IPS DF 6.9 (cell line): ENCODE results near the gene CDKN1B.
"Not testable (repeated sequence)": the region's sequence is repeated elsewhere in the genome, so short reads cannot be mapped to it uniquely, and the experiment has no call there.

ENCODE experiments used
- DNase-seq: peaks from one replicate; pipeline ENCODE4 v3.0.0-alpha.2; 2013; ENCODE audit warnings: low read depth, low spot score
- H3K27ac ChIP-seq: one replicate; pipeline ENCODE4 v1.5.1; 2013; ENCODE audit warnings: low read length, control low read depth
- H3K27me3 ChIP-seq: 2 replicates; pipeline ENCODE4 v1.6.1; 2013; ENCODE audit warnings: mild to moderate bottlenecking, low read length; ENCODE audit not compliant: control insufficient read depth, insufficient read depth
- H3K36me3 ChIP-seq: 2 replicates; pipeline ENCODE4 v1.6.1; 2013; ENCODE audit warnings: low read length; ENCODE audit not compliant: control insufficient read depth, insufficient read depth
- H3K4me1 ChIP-seq: 2 replicates; pipeline ENCODE4 v1.6.1; 2013; ENCODE audit warnings: low read length; ENCODE audit not compliant: control insufficient read depth, insufficient read depth
- H3K4me3 ChIP-seq: 2 replicates; pipeline ENCODE4 v1.5.1; 2013; ENCODE audit warnings: mild to moderate bottlenecking, low read length
- H3K9me3 ChIP-seq: 2 replicates; pipeline ENCODE4 v1.6.1; 2013; ENCODE audit warnings: low read length, inconsistent platforms; ENCODE audit not compliant: control insufficient read depth, insufficient read depth
- WGBS: extraction: QIAGEN DNeasy Blood & Tissue Kit; methylation state at CpG from one replicate; pipeline ENCODE4 v1.1.7; 2013; ENCODE audit warnings: mixed read lengths, missing lambda C conversion rate; ENCODE audit not compliant: insufficient read length, insufficient coverage; 5-methylcytosine and 5-hydroxymethylcytosine counted together

The CDKN1B gene

GRCh38 chr12:12734054-12734453 is 16.9 kb downstream of the CDKN1B start:
- H3K27ac ChIP-seq: no peak overlapping the region
- DNase-seq: no peak
- no peak overlapping the region for H3K4me3 ChIP-seq

GRCh38 chr12:12734561-12735071 is 17.4 kb downstream of the CDKN1B start:
- Histone ChIP-seq H3K9me3 (no peaks in the 10 kb centered on the region), H3K4me1 (no peaks in the 10 kb centered on the region), H3K27me3 (no peaks in the 10 kb centered on the region), H3K36me3 (no peaks in the 10 kb centered on the region), H3K4me3 (no peak overlapping the region), H3K27ac (no peak overlapping the region)
- DNase-seq: no peak
- WGBS: no CpG with 5 or more reads among the region's 8 CpGs

More at GRCh38 chr12:12734054-12734453, 16.9 kb downstream of the CDKN1B start:
- Histone ChIP-seq H3K27me3 (no peaks in the 10 kb centered on the region), H3K36me3 (no peaks in the 10 kb centered on the region), H3K4me1 (no peaks in the 10 kb centered on the region), H3K9me3 (no peaks in the 10 kb centered on the region)
- no CpG with 5 or more reads among the region's 2 CpGs for WGBS

GRCh38 chr12:12735301-12735700 is 18.1 kb downstream of the CDKN1B start:
- H3K4me1 ChIP-seq: no peaks in the 10 kb centered on the region
- DNase-seq: no peak
- H3K9me3 ChIP-seq: no peaks in the 10 kb centered on the region
- H3K27ac ChIP-seq: no peak overlapping the region
- H3K27me3 ChIP-seq: no peaks in the 10 kb centered on the region
- no peak overlapping the region for H3K4me3 ChIP-seq
- WGBS: no CpG with 5 or more reads among the region's 1 CpG
- no peaks in the 10 kb centered on the region for H3K36me3 ChIP-seq

- H3K27me3 ChIP-seq: no peaks in the 10 kb centered on the region
- no peak for DNase-seq
- H3K4me1 ChIP-seq: no peaks in the 10 kb centered on the region
- H3K36me3 ChIP-seq: no peaks in the 10 kb centered on the region
- WGBS: no CpG with 5 or more reads among the region's 9 CpGs
- no peaks in the 10 kb centered on the region for H3K9me3 ChIP-seq
- no peak overlapping the region for H3K27ac ChIP-seq
- H3K4me3 ChIP-seq: no peak overlapping the region
Observed at GRCh38 chr12:12736759-12737676, 19.9 kb downstream of the CDKN1B start.

GRCh38 chr12:12738152-12738551 is 21.0 kb downstream of the CDKN1B start:
- not testable (repeated sequence) for H3K36me3 ChIP-seq, H3K27ac ChIP-seq, H3K4me1 ChIP-seq, H3K4me3 ChIP-seq, DNase-seq, H3K9me3 ChIP-seq, H3K27me3 ChIP-seq
- no CpG with 5 or more reads among the region's 2 CpGs for WGBS

GRCh38 chr12:12741660-12742059 is 24.5 kb downstream of the CDKN1B start:
- Histone ChIP-seq H3K9me3 (no peaks in the 10 kb centered on the region), H3K36me3 (no peaks in the 10 kb centered on the region), H3K27ac (no peak overlapping the region), H3K4me1 (no peaks in the 10 kb centered on the region), H3K4me3 (no peak overlapping the region), H3K27me3 (no peaks in the 10 kb centered on the region)
- WGBS: no CpG with 5 or more reads among the region's 3 CpGs
- DNase-seq: no peak

- DNase-seq: no peak
- Histone ChIP-seq H3K27me3 (no peaks in the 10 kb centered on the region), H3K4me3 (no peak overlapping the region), H3K27ac (no peak overlapping the region), H3K4me1 (no peaks in the 10 kb centered on the region), H3K36me3 (no peaks in the 10 kb centered on the region), H3K9me3 (no peaks in the 10 kb centered on the region)
- WGBS: no CpG with 5 or more reads among the region's 8 CpGs
Observed at GRCh38 chr12:12744546-12745305, 27.6 kb downstream of the CDKN1B start.

GRCh38 chr12:12745576-12746211 is 28.5 kb downstream of the CDKN1B start:
- no peaks in the 10 kb centered on the region for H3K36me3 ChIP-seq

GRCh38 chr12:12747278-12747677 is 30.1 kb downstream of the CDKN1B start:
- no peaks in the 10 kb centered on the region for H3K36me3 ChIP-seq
- H3K27ac ChIP-seq: no peak overlapping the region
- no peak for DNase-seq
- no CpG with 5 or more reads among the region's 3 CpGs for WGBS
- no peaks in the 10 kb centered on the region for H3K27me3 ChIP-seq
- no peaks in the 10 kb centered on the region for H3K9me3 ChIP-seq
- no peak overlapping the region for H3K4me3 ChIP-seq
- no peaks in the 10 kb centered on the region for H3K4me1 ChIP-seq

More at GRCh38 chr12:12745576-12746211, 28.5 kb downstream of the CDKN1B start:
- DNase-seq: no peak
- Histone ChIP-seq H3K4me3 (no peak overlapping the region), H3K4me1 (no peaks in the 10 kb centered on the region), H3K27me3 (no peaks in the 10 kb centered on the region), H3K27ac (no peak overlapping the region), H3K9me3 (no peaks in the 10 kb centered on the region)
- WGBS: no CpG with 5 or more reads among the region's 7 CpGs

- Histone ChIP-seq H3K9me3 (no peaks in the 10 kb centered on the region), H3K27ac (no peak overlapping the region), H3K4me3 (no peak overlapping the region), H3K27me3 (no peaks in the 10 kb centered on the region), H3K36me3 (no peaks in the 10 kb centered on the region), H3K4me1 (no peaks in the 10 kb centered on the region)
- no peak for DNase-seq
- no CpG with 5 or more reads among the region's 3 CpGs for WGBS
Observed at GRCh38 chr12:12748044-12748443, 30.9 kb downstream of the CDKN1B start.
